SK-N-SH (cell line): ENCODE measurements around the gene POMGNT1.

ENCODE experiments used
- ELF1 ChIP-seq: IDR thresholded peaks from 2 replicates; pipeline ENCODE4 v1.4.0; 2012
- EP300 ChIP-seq, 2 experiments: IDR thresholded peaks; 2 replicates each; pipeline versions ENCODE4 v1.4.0 to v1.6.1; 2012; ENCODE audit warnings: borderline replicate concordance in 1 of 2, low read depth in 1 of 2, low read length in 1 of 2
- GABPA ChIP-seq: IDR thresholded peaks from 2 replicates; pipeline ENCODE4 v1.4.0; 2012; ENCODE audit warnings: low read depth, mild to moderate bottlenecking
- NFIC ChIP-seq: IDR thresholded peaks from 2 replicates; pipeline ENCODE4 v1.4.0; 2012; ENCODE audit warnings: borderline replicate concordance
- POLR2AphosphoS5 ChIP-seq: IDR thresholded peaks from 2 replicates; pipeline ENCODE4 v1.6.1; 2012; ENCODE audit warnings: low read depth, low read length
- RAD21 ChIP-seq: IDR thresholded peaks from 2 replicates; pipeline ENCODE4 v1.6.1; 2012; ENCODE audit warnings: mild to moderate bottlenecking, low read length
- RCOR1 ChIP-seq: fragments of 150-350 bp; IDR thresholded peaks from 2 replicates; pipeline ENCODE4 v1.6.1; 2017; ENCODE audit warnings: antibody characterized with exemption, low read length
- TCF12 ChIP-seq: IDR thresholded peaks from 2 replicates; pipeline ENCODE4 v1.4.0; 2012
- TF ChIP-seq, protein P1 (sequence below): fragments of 200-600 bp; sonication (generic); IDR thresholded peaks from 2 replicates; pipeline ENCODE4 v1.6.1; 2017; ENCODE audit warnings: antibody characterized with exemption, mild to moderate bottlenecking, moderate library complexity
- TF ChIP-seq, protein P2 (sequence below): fragments of 150-350 bp; IDR thresholded peaks from 2 replicates; pipeline ENCODE4 v1.6.1; 2017; ENCODE audit warnings: antibody characterized with exemption, low read length, low read depth, borderline replicate concordance

DNA sequence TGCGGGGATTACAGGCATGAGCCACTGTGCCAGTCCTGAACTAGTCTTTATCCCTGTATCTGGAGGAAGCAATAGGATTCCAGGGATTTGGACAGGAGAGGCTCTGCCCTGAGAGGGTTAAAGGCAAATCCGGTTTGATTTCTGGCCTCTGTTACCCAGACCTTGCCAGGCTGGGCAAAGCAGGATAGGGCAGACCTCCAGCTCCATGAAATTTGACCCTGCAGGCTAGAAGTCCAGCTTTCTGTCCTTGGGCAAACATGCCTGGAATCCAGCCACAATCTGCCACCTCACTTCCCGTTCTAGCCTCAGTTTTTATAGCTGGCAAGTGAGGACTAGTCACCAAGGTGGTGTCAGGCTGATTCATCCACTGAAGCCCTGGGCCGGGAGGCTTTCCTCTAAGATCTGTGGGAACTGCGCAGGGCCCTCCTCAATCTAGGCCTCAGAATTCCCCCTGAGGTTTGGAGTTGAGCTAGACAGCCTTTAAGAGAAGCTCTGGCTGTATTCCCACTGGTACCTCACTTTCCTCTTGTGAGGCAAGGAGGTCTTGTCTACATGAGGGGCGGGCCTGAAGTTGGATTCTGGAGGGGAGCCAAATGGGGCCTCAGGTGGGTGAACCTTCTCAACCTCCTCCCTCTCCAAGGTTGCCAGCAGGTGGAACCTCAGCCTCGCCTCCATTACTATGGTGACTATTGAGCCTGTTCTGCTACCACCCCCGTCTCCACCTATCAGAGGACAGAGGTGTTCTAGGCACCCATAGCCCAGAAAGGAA, 15.0 kb downstream of the POMGNT1 start:
- TF ChIP-seq, protein P1, sequence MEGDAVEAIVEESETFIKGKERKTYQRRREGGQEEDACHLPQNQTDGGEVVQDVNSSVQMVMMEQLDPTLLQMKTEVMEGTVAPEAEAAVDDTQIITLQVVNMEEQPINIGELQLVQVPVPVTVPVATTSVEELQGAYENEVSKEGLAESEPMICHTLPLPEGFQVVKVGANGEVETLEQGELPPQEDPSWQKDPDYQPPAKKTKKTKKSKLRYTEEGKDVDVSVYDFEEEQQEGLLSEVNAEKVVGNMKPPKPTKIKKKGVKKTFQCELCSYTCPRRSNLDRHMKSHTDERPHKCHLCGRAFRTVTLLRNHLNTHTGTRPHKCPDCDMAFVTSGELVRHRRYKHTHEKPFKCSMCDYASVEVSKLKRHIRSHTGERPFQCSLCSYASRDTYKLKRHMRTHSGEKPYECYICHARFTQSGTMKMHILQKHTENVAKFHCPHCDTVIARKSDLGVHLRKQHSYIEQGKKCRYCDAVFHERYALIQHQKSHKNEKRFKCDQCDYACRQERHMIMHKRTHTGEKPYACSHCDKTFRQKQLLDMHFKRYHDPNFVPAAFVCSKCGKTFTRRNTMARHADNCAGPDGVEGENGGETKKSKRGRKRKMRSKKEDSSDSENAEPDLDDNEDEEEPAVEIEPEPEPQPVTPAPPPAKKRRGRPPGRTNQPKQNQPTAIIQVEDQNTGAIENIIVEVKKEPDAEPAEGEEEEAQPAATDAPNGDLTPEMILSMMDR: no peak; the same call in 1 of the 2 replicates
- no peak for TF ChIP-seq RAD21
- peak; percentile 85; the same call in 1 of the 2 replicates for TF ChIP-seq POLR2AphosphoS5
- TF ChIP-seq, protein P2, sequence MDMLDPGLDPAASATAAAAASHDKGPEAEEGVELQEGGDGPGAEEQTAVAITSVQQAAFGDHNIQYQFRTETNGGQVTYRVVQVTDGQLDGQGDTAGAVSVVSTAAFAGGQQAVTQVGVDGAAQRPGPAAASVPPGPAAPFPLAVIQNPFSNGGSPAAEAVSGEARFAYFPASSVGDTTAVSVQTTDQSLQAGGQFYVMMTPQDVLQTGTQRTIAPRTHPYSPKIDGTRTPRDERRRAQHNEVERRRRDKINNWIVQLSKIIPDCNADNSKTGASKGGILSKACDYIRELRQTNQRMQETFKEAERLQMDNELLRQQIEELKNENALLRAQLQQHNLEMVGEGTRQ: no peak
- TF ChIP-seq TCF12: peak; percentile 91
- peak; percentile 54 for TF ChIP-seq ELF1
- TF ChIP-seq EP300 (IDR thresholded peaks at IDR 0.05; ENCODE audit: borderline replicate concordance in 1 of 2, low read depth in 1 of 2, low read length in 1 of 2): peak; percentile 21 to 78; a peak in 2 of 4 replicates
- TF ChIP-seq NFIC: peak; percentile 96
- TF ChIP-seq GABPA: peak; percentile 49; the same call in 1 of the 2 replicates
- TF ChIP-seq RCOR1: peak; percentile 19; the same call in 1 of the 2 replicates
